ELR (cell line): ENCODE measurements around the gene MPPED2.

Experiments used
- DNase-seq: peaks from one replicate; pipeline ENCODE4 v3.0.0-alpha.2; 2015; ENCODE audit warnings: low read depth

Gene MPPED2

GRCh38 chr11:30452114-30452513 lies 134.0 kb downstream of the MPPED2 start:
- DNase-seq: no peak

DNA sequence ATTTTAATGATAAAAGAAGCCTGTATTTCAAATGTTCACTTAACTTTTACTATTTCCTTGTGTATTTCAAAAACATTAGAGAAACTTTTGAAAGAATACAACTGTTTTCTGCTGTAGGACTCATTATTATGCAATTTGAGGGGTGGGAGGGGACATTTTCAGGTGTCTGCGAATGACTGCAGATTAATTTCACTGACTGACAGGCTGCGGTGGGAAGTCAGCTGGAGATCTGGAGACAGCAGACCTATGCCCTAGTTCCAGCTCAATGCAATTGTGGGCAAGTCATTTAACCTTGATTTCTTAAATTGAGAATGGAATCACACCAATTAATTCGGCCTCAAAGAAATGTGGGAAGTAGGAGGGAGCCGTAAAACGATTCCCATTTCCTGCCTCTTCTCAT lies 134.5 kb downstream of the MPPED2 start:
- no peak for DNase-seq

DNA sequence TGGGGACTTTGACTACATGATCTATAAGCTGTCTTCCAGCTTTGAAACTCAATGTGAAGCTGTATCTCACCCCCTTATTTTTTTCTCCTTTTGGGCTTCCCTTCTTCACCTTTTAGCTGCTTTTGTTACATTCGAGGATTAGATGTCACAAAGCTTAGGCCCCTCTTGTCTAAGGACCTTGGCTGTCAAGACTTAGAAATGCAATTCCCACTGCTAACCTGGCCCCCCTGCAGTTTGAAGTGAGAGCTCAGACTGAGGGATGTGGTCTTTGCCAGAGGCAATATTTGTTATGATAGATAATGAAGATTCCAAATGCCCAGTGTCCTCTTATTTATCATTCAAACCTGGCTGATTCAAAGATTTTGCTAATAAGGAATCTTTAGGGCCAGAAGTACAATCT lies 135.0 kb downstream of the MPPED2 start:
- DNase-seq: no peak

GRCh38 chr11:30447058-30447640 lies 139.0 kb downstream of the MPPED2 start:
- no peak for DNase-seq

GRCh38 chr11:30446520-30446919 lies 139.6 kb downstream of the MPPED2 start:
- DNase-seq: no peak

DNA sequence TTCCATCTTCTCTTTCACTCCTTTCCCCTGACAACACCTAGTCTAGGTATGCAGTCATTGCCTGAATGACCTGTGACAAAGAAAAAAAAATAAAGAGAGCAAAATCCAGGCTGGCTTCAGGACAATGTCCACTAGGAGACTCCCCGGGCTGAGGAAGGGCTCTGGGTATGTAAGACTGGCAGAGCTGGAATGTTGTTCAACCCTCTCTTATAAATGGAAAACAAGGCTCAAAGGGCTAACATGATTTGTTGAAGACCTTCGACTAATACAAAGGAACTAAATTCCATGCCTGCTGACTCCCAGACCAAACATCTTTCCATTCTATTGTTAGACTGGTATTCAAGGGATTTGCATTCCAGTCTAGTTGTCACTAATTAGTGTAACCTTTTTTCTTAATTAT lies 141.1 kb downstream of the MPPED2 start:
- DNase-seq: no peak

- DNase-seq: no peak
Observed at GRCh38 chr11:30440510-30440909, 145.6 kb downstream of the MPPED2 start.

- DNase-seq: no peak
Observed at GRCh38 chr11:30436801-30437200, 149.4 kb downstream of the MPPED2 start.

DNA sequence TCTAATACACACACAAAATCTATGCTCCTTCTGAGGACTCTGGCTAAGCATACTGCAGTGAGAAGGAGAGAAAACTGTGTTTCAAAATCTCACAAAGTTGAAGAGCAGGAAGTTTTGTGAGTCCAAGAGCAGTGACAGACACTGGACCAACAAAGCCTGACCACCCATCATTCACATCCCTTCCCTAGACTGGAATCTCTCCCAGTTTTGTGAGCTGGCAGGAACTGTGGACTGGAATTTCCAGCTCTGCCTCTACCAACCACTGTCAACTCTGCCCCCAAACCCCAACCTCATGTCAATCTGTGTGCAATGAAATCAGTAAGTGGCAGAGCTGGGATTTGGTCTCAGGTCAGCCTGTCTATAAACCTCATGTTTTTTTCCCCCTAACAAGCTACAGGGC lies 150.7 kb downstream of the MPPED2 start:
- DNase-seq: no peak

DNA sequence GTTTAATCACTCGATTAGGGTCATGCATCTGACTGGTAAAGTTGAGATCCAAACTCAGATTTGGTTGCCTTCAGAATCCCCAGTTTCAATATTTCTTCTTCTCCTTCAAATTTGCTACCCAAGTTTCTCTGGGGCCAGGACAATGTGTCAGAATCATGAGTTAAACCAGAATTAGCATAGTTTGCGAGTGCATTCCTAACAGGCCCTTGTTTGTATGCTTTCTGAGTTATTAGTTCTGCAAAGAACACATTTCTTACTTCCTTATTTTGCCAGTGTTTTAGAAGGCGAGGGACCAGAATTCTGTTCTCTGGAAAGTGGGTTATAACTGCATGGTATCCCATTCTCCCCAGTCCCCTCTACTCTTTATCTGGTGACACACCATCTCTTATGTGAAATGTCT lies 151.3 kb downstream of the MPPED2 start:
- no peak for DNase-seq

DNA sequence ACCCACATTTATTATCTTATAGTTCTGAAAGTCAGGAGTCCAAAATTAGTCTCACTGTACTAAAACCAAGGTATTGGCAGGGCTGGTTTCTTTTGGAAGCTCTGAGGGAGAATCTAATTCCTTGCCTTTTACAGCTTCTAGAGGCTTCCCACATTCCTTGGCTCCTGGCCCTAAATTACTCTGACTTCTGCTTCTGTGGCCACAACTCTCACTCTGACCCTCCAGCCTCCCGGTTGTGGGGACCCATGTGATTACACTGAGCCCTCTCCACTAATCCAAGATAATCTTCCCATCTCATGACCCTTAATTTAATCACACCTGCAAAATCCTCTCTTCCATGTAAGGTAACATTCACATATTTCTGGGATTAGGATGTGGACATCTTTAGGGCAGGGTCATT lies 152.3 kb downstream of the MPPED2 start:
- no peak for DNase-seq

- DNase-seq: no peak
Observed at GRCh38 chr11:30432716-30433115, 153.4 kb downstream of the MPPED2 start.

- DNase-seq: no peak
Observed at GRCh38 chr11:30432178-30432577, 154.0 kb downstream of the MPPED2 start.

GRCh38 chr11:30431127-30431814 lies 154.9 kb downstream of the MPPED2 start:
- DNase-seq: no peak

- DNase-seq: no peak
Observed at GRCh38 chr11:30429550-30429949, 156.6 kb downstream of the MPPED2 start.

DNA sequence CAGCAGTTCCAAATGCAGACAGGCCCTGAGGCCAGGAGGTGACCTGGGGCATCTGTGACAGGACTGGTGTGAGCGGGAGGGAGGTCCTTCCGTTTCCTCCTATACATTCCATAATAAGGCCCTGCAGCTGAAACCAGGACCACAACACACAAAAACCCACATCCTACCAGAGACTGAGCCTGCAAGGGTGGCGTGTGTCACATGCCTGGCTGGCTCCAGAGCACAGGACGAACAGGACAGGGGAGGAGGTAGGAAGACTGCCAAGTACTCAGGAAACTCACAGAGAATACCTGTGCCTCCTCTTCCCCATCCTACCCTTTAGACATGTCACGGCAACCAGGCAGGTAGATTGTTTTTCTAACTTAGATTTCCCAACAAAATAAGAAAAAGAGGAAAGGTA lies 159.4 kb downstream of the MPPED2 start:
- no peak for DNase-seq

DNA sequence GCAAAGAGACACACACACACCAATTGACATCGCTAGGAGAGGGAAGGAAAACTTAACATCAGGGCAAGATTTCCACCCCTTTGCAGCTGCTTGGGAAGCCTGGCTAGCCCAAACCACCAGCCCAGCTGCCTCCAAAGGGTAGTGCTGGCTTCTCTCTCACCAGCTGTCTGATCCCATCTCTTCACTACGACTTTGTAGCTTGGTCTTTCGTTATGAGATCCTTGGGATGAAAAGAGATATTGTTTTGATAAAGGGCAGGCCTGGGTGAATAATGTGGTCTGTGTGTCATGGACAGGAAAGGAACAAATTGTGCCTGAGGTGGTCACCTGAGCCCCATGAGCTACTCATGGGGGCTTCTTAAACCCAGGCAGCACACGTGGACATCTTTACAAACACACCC lies 161.3 kb downstream of the MPPED2 start:
- DNase-seq: no peak

DNA sequence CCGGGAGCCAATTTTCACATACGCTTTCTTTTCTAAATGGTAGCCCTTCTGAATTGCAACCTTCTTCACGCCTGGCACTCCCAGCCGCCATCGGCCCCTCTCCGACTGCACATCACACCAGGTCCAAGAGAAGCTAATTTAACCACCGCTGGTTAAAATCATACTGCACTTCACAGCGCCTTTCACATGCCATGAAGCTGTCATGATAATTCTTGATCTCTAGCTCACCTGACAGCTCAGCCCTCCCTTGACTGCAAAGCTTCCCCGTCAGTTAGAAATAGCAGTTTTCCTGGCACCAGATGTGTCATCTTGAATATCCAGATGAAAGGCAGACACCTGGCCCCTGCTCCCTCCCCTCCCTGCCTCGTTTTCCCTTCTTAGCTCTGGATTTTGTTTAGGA lies 161.8 kb downstream of the MPPED2 start:
- DNase-seq: no peak

DNA sequence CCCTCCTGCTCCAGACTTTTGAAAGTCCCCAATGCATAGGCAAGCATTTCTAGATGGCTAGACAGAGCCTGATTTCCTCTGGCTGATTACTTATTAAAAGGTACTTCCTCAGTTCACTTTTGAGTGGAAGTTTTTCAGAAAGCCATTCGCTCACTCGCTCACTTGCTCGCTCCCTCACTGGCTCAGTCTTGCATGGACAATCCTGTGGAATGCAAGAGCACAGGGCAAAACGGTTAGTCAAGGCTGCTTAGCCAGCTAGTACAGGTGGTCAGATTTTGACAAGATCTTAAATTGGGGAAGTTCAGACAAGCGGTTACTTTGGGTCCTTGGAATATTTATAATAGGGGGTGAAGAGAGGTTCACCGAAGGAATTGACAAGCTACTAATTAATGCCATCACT lies 162.3 kb downstream of the MPPED2 start:
- DNase-seq: no peak

DNA sequence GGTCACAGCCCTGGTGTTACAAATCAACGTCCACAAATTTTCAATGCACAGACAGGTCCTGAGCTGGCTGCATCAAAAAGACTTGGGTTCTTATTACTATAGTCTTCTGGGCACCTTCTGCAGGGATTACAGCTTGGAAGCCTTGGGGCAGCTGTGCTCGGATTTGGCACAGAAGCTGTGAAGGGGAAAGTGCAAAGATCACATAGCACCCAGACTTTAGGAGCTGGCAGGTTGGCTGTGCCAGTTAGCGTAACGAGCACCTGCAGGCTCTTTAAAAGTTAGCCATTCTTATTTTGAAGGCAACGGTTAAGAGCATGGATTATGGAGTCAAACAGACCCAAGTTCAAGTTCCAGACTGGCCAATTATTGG lies 162.9 kb downstream of the MPPED2 start:
- DNase-seq: no peak

DNA sequence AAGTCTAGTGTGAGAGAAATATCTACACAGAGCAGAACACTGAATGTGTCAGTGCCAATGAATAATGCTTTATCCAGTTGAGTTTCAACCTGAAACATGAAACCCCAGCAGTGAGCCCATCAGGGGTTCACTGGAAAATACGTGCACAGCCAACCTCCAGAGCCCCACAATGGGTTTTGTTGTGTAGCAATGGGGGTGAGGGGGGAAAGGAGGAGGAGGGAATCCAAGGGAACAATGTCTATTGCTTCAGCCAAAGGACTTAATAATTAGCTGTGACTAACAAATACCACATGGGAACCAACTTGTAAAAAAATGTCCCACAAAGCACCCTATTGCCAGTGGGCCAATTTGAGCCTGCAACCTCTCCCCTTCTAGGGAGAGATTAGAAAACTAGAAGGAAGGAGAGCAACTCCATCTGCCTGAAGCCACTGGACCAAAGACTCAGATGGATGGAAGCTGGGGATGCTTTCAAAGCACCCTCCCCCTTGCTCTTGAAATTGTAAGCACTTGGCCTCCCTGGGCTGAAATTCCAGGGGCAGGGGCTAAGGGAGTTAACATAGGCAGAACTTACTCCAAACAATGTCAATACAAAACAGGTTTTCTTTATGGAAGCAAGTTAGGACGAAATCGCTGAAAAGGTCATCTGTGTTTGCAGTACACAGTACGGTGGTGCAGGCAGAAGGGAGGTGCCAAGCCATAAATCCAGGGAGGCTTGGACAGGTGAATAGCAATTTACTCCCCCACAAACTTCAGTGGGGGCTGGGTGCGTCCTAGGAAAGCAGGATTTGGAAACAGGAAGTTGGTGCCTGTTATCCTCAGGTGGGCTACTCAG lies 163.5 kb downstream of the MPPED2 start:
- DNase-seq: no peak

GRCh38 chr11:30420233-30420787 lies 165.8 kb downstream of the MPPED2 start:
- DNase-seq: no peak

GRCh38 chr11:30414806-30415205 lies 171.3 kb downstream of the MPPED2 start:
- DNase-seq: no peak
